HG03520 (cell line): ENCODE results near the gene COL27A1.

Experiments used
- ATAC-seq: cut with Tn5 transposase; IDR thresholded peaks from one replicate; pipeline ENCODE4 v1.9.1; 2021; ENCODE audit warnings: mild to moderate bottlenecking, moderate library complexity; ENCODE audit not compliant: unreplicated experiment

The COL27A1 gene

DNA sequence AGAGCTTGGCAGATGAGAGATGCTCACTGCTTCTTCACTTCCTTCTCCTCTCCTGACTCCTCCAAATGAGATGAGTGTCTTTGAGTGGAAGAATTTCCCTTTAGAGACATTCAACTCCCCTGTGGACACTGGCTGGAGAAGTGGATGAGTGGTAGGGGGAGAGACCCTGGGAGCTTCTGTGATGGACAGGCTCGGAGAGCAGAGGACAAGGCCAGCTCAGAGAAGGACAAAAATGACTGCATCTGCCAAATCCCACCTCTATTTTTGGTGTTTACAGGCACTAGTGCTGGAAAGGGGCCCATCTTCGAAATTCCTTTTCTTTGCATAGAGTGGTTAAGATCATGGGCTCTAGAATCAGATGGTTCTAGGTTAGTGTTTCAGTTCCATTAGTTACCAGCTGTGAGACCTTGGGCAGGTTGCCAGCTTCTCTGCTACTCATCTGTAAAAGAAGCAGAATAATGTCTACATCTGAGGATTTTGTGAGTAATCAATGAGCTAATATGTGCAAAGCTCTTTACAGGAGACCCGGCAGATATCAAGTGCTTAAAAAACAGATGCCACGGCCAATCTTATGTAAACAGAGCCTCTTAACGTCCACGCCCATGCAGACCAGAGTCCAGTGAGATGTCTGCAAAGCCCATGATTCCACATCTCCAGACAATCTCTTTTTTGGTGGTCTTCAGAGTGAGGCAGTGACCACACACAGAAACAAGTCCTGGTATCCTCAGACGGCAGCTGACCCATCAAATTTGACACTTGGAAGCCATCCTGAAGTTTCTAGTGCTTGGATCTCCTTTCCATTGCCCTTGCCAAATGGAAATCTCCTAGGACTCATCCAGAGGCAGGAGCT, 13.6 kb upstream of the COL27A1 start:
- no peak for ATAC-seq

DNA sequence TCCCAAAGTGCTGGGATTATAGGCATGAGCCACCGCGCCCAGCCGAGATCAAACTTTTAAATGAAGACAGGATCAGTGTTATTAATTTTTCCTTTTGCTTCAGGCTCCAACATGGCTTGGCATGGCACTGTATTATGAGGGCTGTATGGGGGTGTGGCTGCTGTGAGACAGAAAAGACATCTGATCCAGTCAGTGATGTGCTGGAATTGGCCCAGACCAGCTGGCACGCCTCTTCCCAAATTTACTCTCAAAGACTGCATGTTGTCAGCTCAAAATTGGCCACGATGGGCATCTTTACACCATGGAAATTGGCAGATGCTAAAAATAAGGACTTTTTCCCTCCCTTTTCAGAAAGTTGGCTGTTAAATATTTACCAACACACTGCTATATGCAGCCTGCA, 12.1 kb upstream of the COL27A1 start:
- ATAC-seq: no peak

DNA sequence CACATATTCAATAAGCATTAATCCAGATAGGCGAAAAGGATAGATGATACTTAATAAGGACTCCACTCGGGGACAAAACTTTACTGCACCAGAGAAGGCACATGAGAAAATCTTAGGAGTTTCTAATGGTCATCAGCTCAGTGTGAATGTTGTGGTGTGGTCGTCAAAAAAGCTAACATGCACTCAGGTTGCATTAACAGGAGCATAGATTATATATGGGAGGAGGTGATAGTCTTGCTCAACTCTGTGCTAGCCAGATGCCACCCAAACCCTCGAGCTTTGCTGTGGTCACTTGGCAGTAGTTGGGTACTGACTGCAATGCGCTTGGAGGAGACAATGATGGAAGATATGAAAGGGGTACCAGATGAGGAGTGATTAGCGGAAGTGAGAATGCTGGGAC, 8.6 kb upstream of the COL27A1 start:
- ATAC-seq: no peak

DNA sequence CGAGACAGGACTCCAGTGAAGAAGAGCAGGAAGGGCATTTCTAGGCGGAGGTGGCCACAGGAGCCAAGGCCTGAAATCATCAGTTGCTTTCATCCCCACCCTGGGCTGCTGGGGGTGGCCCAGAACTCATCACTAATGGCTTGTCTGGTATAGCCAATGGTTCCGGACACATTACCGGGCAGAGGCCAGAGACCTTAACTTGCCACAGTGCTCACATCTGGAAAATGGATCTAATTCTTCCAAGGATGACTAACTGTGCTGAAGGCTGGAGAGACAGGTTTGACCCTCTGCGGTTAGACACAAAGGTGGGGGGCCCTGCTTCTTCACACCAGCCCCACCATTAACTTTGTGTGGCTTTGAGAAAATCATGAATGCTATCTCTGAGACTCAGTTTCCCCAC, 6.2 kb upstream of the COL27A1 start:
- ATAC-seq: no peak

DNA sequence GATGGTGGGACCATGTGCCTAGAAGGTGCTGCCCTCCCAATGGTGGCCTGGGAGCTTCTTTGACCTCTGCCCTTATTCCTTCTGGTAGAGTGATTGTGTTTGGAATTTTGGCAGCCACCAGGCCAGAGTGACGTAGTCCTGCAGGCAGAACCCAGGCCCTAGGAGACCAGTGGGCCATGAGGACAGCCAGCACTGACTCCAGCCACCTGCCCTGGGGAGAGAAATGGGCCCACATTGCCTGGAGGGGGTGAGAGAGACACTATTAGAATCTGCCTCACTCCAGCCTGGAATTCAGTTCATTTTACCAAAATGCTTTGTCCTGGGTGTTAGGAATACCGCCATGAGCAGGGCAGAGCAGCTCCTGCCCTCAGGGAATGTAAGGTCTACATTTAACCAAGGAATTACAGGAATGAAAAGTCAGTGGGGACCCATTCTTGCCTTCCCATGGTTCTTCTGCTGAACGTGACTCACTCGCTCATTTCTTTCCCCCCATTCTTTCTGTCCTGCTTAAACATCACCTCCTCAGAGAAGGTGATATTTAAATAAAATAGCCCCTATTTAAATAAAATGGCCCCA, 5.5 kb upstream of the COL27A1 start:
- no peak for ATAC-seq

DNA sequence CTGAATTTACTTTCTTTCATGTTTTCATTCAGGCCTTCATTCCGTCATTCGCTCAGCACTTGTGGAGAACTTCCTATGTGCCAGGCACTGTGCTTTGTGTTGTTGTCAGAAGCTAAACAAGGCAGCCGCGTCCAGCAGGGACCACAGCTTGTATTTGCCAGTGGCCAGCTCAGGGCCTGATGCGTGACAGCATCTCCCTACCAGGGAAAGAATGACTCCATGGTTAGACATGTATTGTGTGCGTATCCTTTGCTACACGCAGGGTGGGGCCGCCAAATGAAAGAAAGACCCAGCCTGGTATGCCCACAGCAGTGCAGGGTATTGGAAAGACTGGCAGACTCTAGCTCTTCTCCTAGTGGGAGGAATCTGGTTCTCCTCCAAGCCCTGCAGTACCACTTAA, 4.7 kb upstream of the COL27A1 start:
- no peak for ATAC-seq

DNA sequence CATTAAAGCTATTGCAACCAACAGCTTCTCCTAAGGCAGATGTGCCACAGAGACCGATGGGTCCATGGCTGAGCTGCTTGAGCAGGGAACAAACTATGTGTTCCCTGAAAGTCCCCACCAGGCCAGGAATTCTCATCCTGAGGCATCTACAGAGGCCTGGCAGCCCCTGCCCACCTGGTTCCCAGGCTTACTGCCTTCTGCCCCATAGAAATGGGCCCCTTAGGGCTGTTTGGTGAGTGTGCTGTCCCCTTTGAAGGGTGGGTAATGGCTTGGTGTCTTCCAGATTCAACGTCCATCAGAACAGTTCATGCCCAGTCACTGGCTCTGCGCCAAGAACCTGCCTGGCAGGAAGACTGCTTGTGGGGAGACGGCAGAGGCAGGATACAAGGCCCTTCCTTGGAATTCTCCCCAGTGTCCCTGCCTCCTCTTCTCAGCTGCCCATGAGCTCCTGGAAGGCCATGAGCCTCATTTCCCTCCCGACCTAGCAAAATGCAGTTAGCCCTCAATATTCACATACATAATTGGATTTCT, 3.8 kb upstream of the COL27A1 start:
- no peak for ATAC-seq

DNA sequence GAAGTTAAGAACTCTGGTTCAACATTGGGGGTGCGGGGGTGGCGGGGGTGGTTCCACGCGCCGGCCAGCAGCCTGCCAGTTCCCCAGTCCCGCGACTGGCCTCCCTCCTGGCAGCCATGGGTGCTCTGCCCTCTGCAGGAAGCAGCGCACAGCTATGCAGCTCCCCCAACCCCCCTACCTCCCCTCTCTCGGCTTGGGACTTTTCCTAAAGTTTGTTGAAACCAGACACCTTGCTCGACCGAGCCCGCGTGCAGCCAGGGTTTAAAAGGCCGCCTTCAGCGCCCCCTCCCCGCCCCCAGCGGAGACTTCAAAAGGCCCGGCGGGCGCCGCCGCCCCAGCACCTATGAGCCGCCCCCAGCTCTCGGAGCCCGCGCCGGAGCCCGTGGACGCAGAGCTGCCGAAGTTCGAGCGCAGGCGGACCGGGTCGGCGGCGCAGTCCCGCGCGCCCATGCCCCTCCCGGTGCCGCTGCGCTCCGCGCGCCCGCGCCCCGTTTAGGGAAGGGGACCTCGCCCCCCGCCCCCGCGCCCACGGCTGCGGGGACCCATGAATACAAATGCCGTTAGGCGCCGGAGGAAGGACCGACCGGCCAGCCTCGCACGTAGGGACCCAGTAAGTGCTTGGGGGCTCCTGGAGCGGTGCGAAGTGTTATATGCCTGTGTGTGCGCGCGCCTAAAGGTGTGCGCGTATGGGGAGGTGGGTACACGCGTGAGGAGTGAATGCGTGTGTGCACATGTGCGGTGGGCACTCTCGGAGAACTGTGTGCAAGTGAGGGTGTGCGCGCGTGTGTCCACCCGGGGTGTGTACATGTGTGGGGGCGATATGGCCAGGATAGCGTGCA, 1.4 kb upstream of the COL27A1 start:
- ATAC-seq: no peak

DNA sequence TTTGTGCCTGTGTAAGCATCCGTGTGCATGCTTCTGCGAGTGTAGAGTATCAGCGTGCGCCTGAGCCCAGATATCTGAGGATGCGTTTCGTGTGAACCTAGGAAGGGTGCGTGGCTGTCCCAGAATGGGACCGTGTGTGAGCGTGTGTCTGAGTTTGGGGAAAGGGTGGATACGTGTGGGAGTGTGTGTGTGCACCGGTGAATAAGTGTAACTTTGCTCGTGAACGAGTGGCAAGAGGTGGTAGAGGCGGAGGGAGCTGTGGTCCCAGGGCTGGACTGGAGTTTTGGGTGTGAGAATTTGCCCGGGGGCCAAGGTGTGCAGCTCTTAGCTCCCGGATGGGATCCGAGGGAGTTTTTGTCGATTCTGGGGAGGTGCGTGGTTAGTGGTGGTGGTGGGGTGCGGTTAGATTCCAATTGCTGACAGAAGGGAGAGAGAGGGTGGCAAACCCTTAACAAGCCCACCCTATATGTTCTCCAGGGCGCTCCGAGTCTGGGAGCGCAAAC, 686 bp upstream of the COL27A1 start:
- ATAC-seq: no peak

DNA sequence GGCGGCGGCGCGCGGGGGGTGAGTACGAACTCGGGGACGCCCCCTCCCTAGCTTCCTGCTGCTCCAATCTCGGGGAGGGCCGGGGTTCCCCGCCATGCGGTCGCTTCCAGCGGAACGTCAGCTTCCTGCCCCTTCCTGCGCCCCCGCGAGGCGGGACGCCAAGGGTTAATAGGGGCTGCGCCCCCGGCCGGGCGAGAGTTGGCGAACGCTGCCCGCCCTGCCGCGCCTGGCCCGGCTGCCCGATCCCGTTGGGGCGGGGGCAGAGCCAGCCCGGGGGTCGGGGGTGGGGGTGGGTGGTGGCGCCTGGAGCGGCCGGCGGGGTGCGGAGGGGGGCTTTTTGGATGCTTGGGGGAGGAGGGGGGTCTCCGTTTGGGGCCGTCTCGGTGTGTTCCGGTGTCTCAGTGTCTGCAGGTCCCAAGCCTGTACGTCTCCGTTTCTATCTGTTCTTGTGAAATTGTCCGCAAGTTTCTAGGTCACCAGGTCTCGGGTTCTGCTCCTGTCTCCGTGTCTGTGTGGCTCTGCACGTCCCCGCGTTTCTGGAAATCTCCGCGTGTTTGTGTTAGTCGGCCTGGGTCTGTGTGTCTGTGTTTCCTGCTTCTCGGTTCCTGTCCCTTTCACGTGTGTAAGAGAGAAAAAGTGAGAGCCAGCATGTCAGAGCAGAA, 789 bp downstream of the COL27A1 start:
- no peak for ATAC-seq

DNA sequence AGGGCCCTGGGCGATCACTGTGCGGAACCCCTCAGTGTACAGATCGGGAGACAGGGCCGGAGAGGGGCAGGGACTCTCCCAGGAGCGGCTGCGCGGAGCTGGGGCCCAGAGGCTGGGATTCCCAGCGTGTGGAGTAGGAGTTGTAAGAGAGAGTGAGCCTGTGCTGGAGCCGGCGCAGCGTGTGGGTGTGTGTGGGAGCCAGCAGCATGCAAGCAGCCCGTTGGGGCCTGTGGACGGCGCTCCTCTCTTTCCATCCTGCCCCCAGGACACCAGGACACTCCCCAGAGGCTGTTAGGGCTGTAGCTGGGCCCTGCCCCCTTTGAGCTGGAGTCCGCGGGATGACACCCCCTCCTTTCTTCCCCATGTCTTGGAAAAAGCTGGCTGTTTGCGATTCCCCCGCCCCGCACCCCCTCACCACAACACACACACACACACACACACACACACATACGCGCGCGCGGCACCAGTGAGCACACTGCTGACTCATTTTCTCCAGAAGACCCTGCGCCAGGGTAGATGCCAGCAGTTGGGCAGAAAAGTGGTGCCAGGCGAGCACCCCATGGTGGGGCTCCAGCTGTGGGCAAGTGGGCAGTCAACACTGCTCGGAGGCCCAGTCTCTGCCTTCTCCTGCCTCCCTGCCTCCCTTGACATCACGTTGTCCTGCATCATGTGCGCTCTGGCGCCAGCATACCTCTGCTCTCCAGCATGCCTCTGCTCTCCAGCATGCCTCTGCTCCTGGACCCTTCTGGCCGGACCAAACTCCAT, 1.5 kb downstream of the COL27A1 start:
- ATAC-seq: no peak

DNA sequence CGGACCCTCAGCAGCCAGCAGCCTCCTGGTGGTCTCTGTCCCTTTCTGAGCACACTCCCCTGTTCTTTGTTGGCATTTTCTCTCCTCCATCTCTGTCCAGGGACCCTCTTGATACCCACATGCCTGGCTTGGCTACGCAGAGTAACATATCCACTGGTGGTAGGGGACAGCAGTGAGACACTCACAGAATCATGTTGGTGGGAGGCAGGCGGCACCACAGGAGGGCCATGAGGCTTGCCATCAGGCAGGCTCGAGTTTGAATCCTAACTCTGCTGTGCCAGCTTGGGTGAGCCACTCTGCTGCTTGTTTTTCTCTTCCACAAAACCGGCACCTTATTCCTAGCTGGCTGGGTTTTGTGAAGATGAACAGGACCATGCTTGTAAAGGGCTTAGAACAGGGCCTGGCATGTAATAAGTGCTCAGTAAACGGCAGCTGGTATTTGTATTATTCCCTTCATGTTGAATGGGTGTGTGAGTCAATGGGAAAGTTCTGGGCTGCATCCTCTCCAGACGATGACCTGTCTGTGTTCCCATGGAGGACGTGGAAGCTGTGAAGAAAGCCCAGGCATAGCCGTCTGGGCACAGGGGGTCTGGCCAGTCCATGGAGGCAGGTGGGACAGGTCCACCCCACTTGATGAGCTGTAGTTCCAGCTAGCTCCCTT, 2.3 kb downstream of the COL27A1 start:
- ATAC-seq: no peak

DNA sequence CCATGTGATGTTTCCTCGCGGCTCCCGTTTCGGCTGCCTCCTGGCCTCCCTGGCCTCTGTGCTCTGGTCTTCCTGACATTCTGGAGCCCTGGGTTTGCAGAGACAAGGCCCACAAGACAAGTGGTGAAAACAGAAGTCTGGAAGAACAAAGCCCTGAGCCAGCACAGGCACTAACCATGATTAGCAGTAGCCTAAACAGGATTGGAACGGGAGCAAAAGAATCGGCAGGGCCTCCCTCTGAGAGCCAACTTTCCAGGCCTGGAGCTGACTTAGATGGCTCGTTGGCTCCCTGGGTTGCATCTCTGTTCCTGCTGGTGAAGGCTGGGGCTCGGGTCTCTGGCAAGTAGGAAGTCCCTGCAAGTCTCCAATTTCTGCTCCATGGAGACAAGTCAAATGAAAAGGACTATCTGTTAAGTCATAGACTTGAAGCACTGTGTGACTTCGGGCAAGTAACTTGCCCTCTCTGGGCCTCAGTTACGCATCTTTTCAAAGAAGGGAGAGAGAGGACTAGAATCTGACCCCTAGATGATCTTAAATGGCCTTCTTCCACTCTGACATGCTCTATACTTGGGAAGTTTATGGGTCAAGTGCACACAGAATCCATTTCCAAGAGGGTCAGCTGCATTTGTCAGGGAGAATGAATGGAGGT, 3.3 kb downstream of the COL27A1 start:
- no peak for ATAC-seq

DNA sequence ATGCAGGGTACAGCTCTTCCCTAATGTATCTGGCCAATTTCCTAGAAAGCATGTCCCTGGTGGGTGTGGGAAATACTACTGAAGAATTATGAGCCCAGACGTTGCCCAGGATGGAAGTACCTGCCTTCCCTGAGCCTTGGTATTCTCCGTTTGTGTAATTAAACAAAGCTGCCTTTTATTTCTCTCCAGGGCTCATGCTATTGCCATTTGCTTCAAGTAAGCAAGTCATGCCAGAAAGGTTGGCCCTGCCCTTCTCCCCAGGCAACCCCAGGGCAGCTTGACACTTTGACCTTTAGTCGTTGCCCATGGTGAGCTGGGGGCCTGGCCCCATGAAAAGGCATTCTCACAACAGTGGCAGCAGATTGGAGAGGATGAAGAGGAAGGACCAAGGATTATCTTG, 4.4 kb downstream of the COL27A1 start:
- ATAC-seq: no peak

DNA sequence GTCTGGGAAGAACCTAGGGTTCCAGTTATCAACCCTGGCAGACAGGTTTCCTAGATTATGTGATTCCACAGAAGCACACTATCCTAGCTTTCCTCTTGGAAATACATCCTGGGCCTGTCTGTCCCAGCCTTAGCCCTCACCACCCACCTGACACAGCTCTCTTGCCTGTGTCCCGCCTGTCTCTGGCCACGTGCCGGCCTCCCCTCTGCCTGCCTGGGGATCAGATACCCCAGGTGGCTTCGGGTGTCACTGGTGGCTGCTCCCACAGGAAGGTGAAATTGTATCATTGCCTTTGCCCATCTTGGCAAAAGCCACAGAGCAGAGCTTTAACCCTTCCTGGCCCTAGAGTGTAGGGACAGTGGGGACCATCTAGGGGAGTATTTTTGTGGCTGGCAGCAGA, 6.2 kb downstream of the COL27A1 start:
- ATAC-seq: no peak

DNA sequence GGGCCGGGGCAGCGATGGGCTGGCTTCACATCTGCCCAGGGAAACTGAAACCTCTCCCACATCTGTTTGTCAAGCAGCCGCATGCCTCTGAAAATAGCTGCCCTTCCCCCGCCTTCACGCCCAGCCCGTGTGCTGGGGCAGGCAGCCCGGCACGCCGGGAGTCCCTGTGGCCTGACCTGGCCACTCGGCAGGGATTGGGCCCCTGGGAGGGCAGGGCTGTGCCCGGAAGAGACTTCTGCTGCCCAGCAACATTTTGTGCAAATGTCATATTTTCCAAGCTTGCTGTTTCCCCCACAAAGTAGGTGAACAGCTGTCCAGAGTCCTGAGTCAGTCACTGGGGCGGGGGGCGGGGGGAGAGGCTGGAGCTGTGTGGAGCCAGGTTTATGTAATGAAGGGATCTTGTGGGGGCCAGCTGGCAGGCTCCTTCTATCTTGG, 8.2 kb downstream of the COL27A1 start:
- no peak for ATAC-seq

DNA sequence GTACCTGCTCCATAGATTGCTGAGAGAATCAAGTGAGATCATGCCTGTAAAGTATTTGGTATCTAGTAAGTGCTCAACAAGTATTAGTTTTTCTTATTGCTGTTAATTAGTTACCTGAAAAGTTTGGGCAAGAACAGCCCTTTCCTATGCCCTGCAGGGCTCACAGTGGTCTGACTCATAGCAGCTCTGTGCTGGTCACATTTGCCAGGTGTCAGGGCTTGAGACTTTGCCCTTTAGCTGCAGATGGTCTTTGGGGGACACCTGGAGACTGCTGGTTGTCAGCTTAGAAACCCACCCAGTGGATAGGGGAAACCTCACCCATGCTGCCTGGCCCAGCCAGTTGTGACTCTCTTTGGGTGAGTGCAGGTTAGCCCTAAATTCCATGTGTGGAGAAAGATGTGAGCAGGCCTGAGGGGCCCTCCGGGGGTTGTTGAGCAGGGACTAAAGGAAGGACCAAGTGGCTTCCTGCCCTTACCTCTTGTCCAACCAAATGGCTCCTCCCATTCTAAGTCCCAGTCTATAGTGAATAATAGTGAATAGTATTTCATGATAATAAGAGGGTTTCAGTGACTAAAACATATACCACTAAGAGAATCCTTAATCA, 9.0 kb downstream of the COL27A1 start:
- no peak for ATAC-seq

DNA sequence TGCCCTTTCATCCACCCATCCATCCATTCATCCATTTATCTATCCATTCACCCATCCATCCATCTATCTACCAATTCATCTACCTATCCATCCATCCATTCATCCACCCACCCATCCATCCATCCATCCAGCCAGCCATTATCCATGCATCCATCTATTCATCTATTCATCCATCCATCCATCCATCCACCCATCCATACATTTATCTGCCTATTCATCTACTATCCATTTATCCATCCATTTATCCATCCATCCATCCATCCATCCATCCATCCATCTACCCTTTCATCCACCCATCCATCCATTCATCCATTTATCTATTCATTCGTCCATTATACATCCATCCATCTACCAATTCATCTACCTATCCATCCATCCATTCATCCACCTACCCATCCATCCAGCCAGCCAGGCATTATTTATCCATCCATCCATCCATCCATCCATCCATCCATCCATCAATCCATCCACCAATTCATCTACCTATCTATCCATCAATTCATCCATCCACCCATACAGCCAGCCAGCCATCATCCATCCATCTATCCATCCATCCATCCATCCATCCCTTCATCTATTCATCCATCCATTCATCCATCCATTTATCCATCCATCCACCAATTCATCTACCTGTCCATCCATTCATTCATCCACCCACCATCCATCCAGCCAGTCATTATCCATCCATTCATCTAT, 10.2 kb downstream of the COL27A1 start:
- ATAC-seq: no peak
